ENCODE measurements around the gene AGPAT1.

- TF ChIP-seq CTCF (IDR thresholded peaks at IDR 0.05): no peak
- TF ChIP-seq POLR2AphosphoS5 (IDR thresholded peaks at IDR 0.05): no peak
- no peak for TF ChIP-seq POLR2A (IDR thresholded peaks at IDR 0.05)
Measured at GRCh38 chr6:32132110-32132509, 43.8 kb downstream of the AGPAT1 start.

Data from stomach (tissue), 4 donors.